Mammary epithelial cell (primary cell): Measurements from ENCODE around the gene KRTAP5-5.

Source experiments
- EZH2 ChIP-seq: IDR thresholded peaks from 2 replicates; pipeline ENCODE4 v1.6.1; 2012; ENCODE audit warnings: low read length, inconsistent platforms, borderline replicate concordance
- TF ChIP-seq, protein P1 (sequence below), 2 donors: IDR thresholded peaks in 1 of 2; conservative IDR thresholded peaks in 1 of 2; 2 replicates each; pipeline ENCODE4 v1.5.1; 2011 to 2012; ENCODE audit warnings: inconsistent platforms in 2 of 2, low read length in 2 of 2, mild to moderate bottlenecking in 2 of 2, control low read depth in 1 of 2, low read depth in 1 of 2; ENCODE audit not compliant: insufficient read depth in 1 of 2; ENCODE audit errors: extremely low read depth in 1 of 2

DNA sequence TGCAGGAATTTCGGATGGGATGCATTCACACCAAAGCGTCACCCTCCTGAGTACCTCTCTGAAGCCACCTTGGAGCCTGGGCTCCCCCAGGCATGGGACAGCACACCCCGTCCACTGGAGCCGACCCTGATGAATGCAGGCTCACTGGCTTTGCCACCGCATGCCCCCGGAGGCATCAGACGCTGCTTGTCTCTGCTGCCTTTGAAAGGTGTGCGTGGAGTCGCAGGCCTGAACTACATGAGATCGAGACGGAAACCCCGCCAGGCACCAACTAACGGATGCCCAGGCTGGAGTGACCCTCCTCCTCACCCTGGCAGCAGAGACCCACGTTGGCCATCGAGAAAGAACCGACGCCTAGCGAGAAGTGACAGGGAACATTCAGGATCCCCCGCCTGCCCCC, 22.5 kb downstream of the KRTAP5-5 start:
- TF ChIP-seq, protein P1, sequence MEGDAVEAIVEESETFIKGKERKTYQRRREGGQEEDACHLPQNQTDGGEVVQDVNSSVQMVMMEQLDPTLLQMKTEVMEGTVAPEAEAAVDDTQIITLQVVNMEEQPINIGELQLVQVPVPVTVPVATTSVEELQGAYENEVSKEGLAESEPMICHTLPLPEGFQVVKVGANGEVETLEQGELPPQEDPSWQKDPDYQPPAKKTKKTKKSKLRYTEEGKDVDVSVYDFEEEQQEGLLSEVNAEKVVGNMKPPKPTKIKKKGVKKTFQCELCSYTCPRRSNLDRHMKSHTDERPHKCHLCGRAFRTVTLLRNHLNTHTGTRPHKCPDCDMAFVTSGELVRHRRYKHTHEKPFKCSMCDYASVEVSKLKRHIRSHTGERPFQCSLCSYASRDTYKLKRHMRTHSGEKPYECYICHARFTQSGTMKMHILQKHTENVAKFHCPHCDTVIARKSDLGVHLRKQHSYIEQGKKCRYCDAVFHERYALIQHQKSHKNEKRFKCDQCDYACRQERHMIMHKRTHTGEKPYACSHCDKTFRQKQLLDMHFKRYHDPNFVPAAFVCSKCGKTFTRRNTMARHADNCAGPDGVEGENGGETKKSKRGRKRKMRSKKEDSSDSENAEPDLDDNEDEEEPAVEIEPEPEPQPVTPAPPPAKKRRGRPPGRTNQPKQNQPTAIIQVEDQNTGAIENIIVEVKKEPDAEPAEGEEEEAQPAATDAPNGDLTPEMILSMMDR (conservative IDR thresholded peaks at IDR 0.05 in 1 of 2, IDR thresholded peaks at IDR 0.05 in 1 of 2; ENCODE audit: extremely low read depth in 1 of 2, insufficient read depth in 1 of 2, low read depth in 1 of 2, low read length in 2 of 2), result no peak
- TF ChIP-seq EZH2, result no peak
